ENCODE measurements around the gene ANGPTL8.

DNA sequence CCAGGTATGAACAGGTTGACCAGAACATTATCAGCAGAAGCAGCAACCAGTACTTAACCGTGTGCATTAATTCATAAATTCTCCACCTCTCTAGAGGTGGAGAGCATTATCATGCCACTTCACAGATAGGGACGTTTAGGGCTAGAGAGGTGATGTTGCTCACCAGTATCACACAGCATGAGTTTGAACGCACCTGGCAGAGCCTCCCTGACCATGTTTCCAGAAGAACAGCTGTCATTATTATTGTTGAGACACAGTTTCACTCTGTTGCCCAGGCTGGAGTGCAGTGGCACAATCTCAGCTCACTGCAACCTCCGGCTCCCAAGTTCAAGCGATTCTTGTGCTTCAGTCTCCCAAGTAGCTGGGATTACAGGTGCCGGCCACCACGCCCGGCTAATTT, 48.9 kb upstream of the ANGPTL8 start:
- no peak for TF ChIP-seq CTCF (IDR thresholded peaks at IDR 0.05 in 8 of 11, conservative IDR thresholded peaks at IDR 0.05 in 3 of 11)
- no peak for TF ChIP-seq POLR2A (IDR thresholded peaks at IDR 0.05)
